ENCODE results near the gene SEC14L5. TPM values are rescaled to one million over a fixed set of nuclear protein-coding genes. Genes with fewer than 3 reads are reported as not detected.

The SEC14L5 gene
- total RNA-seq, 2 experiments from 2014 or later = 0.20 TPM; not detected in 1

DNA sequence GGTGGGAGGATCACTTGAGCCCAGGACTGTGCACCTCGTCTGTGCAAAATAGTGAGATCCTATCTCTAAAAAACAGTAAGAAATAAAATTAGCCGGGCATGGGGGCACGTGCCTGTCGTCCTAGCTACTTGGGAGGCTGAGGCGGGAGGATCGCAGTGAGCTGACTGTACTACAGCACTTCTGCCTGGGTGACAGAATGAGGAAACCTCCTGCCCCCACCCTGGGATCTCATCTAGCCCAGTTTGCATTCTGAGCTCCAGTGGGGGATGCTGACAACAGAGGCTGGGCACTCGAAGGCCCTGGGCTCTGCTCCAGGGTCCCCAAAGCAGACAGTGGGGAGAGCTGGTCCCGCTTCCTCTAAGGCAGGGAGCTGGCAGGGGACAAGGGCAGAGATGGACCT lies 68.5 kb downstream of the SEC14L5 start:
- no peak overlapping the region for H3K27ac Mint-ChIP-seq
- ATAC-seq (ENCODE audit: low read depth) (no peak), DNase-seq (no peak)
- H3K27me3 Mint-ChIP-seq = no peaks in the 10 kb centered on the region
- H3K36me3 Mint-ChIP-seq = no peaks in the 10 kb centered on the region
- no peaks in the 10 kb centered on the region for H3K9me3 Mint-ChIP-seq
- no peak overlapping the region for H3K4me3 Mint-ChIP-seq
- POLR2A ChIA-PET = interaction anchor here (0.6 kb wide), 1 partner anchor 8 kb away, joined by 3 read pairs; no protein-coding TSS in a partner anchor
- H3K4me1 Mint-ChIP-seq = peaks cover 1% of the 10 kb centered on the region

GRCh38 chr16:5027086-5027485 lies 69.0 kb downstream of the SEC14L5 start:
- H3K9me3 Mint-ChIP-seq = no peaks in the 10 kb centered on the region
- H3K27ac Mint-ChIP-seq = no peak overlapping the region
- H3K36me3 Mint-ChIP-seq = no peaks in the 10 kb centered on the region
- H3K4me3 Mint-ChIP-seq = no peak overlapping the region
- no peaks in the 10 kb centered on the region for H3K27me3 Mint-ChIP-seq
- ATAC-seq (ENCODE audit: low read depth) (no peak), DNase-seq (no peak)
- POLR2A ChIA-PET = no interaction called here
- H3K4me1 Mint-ChIP-seq = peaks cover 1% of the 10 kb centered on the region

- DNase-seq = no peak
- H3K4me1 Mint-ChIP-seq = peaks cover 3% of the 10 kb centered on the region
- no peak overlapping the region for H3K27ac Mint-ChIP-seq
- POLR2A ChIA-PET = no interaction called here
- H3K27me3 Mint-ChIP-seq = no peaks in the 10 kb centered on the region
- no peaks in the 10 kb centered on the region for H3K9me3 Mint-ChIP-seq
- H3K36me3 Mint-ChIP-seq = no peaks in the 10 kb centered on the region
- no peak for ATAC-seq (ENCODE audit: low read depth)
- H3K4me3 Mint-ChIP-seq = no peak overlapping the region
These were observed 69.6 kb downstream of the SEC14L5 start for GRCh38 chr16:5027575-5028235.

GRCh38 chr16:5028950-5029475 lies 70.9 kb downstream of the SEC14L5 start:
- Mint-ChIP-seq H3K4me3 (no peak overlapping the region), H3K27ac (no peak overlapping the region), H3K9me3 (no peaks in the 10 kb centered on the region), H3K4me1 (peaks cover 6% of the 10 kb centered on the region), H3K36me3 (no peaks in the 10 kb centered on the region), H3K27me3 (no peaks in the 10 kb centered on the region)
- no peak for ATAC-seq (ENCODE audit: low read depth)
- POLR2A ChIA-PET = no interaction called here
- no peak for DNase-seq

GRCh38 chr16:5030251-5030870 lies 72.2 kb downstream of the SEC14L5 start:
- no peak for ATAC-seq (ENCODE audit: low read depth)
- Mint-ChIP-seq H3K9me3 (no peaks in the 10 kb centered on the region), H3K4me3 (no peak overlapping the region), H3K4me1 (peaks cover 10% of the 10 kb centered on the region), H3K27ac (no peak overlapping the region), H3K27me3 (no peaks in the 10 kb centered on the region), H3K36me3 (no peaks in the 10 kb centered on the region)
- no peak for DNase-seq
- POLR2A ChIA-PET = no interaction called here

DNA sequence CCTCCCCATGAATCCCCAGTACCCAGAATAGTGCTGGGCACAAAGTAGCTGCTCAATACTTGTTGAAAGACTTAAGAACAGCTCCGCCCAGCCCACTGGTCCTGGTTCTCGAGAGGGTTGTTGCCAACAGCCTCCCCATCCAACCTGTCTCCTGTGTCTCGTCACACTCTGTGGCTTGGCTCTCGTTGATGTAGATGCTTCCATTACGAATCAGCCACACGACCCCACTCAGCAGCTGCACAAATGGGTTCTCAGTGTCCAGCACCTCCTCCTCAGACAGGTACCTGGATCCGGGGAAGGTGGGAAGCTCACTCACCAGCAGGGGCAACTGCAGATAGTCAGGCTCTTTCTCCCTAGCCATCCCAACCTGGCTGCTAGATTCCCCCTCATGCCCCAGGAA lies 73.5 kb downstream of the SEC14L5 start:
- H3K36me3 Mint-ChIP-seq = no peaks in the 10 kb centered on the region
- POLR2A ChIA-PET = interaction anchor here (1.9 kb wide), 1 partner anchor 40 kb away, joined by 6 read pairs; the partner anchor contains the start of gene ALG1
- H3K27me3 Mint-ChIP-seq = no peaks in the 10 kb centered on the region
- H3K27ac Mint-ChIP-seq = no peak overlapping the region
- H3K4me3 Mint-ChIP-seq = no peak overlapping the region
- peaks cover 10% of the 10 kb centered on the region for H3K4me1 Mint-ChIP-seq
- ATAC-seq (ENCODE audit: low read depth) (no peak), DNase-seq (no peak)
- no peaks in the 10 kb centered on the region for H3K9me3 Mint-ChIP-seq

- POLR2A ChIA-PET = interaction anchor here (1.1 to 1.9 kb wide), 2 partner anchors 39 to 779 kb away, joined by 3 to 6 read pairs; partner anchors contain the start of gene ALG1
- ATAC-seq (ENCODE audit: low read depth) (no peak), DNase-seq (no peak)
These were observed 74.6 kb downstream of the SEC14L5 start for GRCh38 chr16:5032748-5033167.

GRCh38 chr16:5033256-5034166 lies 75.4 kb downstream of the SEC14L5 start, which contains the start of gene NAGPA:
Gene NAGPA, minus strand, starts transcription at chr16:5033935. Its CDS starts 21 bp downstream, at chr16:5033914.
- H3K27me3 Mint-ChIP-seq = no peaks in the 10 kb centered on the region
- peak within 1 kb of the TSS; percentile 83 for H3K4me3 Mint-ChIP-seq
- peak; percentile 87 for DNase-seq
- POLR2A ChIA-PET = interaction anchor here (0.5 to 1.9 kb wide), 6 partner anchors 28 to 780 kb away, joined by 3 to 9 read pairs (median 5); partner anchors contain the start of gene ALG1
- ATAC-seq (ENCODE audit: low read depth) = peak; percentile 90
- peaks cover 10% of the 10 kb centered on the region for H3K4me1 Mint-ChIP-seq
- H3K9me3 Mint-ChIP-seq = no peaks in the 10 kb centered on the region
- H3K36me3 Mint-ChIP-seq = no peaks in the 10 kb centered on the region
- H3K27ac Mint-ChIP-seq = peak within 1 kb of the TSS; percentile 76

More at GRCh38 chr16:5032748-5033167, 74.6 kb downstream of the SEC14L5 start:
- Mint-ChIP-seq H3K36me3 (no peaks in the 10 kb centered on the region), H3K27me3 (no peaks in the 10 kb centered on the region), H3K4me3 (peak overlapping the region; percentile 83), H3K9me3 (no peaks in the 10 kb centered on the region), H3K27ac (no peak overlapping the region), H3K4me1 (peaks cover 10% of the 10 kb centered on the region)

GRCh38 chr16:5034167-5034523 lies 76.0 kb downstream of the SEC14L5 start:
- ATAC-seq (ENCODE audit: low read depth) = no peak
- no peaks in the 10 kb centered on the region for H3K27me3 Mint-ChIP-seq
- H3K9me3 Mint-ChIP-seq = no peaks in the 10 kb centered on the region
- peak overlapping the region; percentile 83 for H3K4me3 Mint-ChIP-seq
- no peak for DNase-seq
- POLR2A ChIA-PET = interaction anchor here (0.5 to 1.3 kb wide), 4 partner anchors 27 to 64 kb away, joined by 3 to 9 read pairs (median 5); partner anchors contain the start of gene ALG1
- H3K36me3 Mint-ChIP-seq = no peaks in the 10 kb centered on the region
- peak overlapping the region; percentile 76 for H3K27ac Mint-ChIP-seq
- H3K4me1 Mint-ChIP-seq = peaks cover 8% of the 10 kb centered on the region

- no peak for ATAC-seq (ENCODE audit: low read depth)
- Mint-ChIP-seq H3K36me3 (no peaks in the 10 kb centered on the region), H3K27ac (no peak overlapping the region), H3K9me3 (no peaks in the 10 kb centered on the region), H3K4me1 (peaks cover 8% of the 10 kb centered on the region), H3K4me3 (no peak overlapping the region), H3K27me3 (no peaks in the 10 kb centered on the region)
- POLR2A ChIA-PET = no interaction called here
- no peak for DNase-seq
These were observed 77.7 kb downstream of the SEC14L5 start for GRCh38 chr16:5035909-5036227.

- H3K4me3 Mint-ChIP-seq = no peak overlapping the region
- no peaks in the 10 kb centered on the region for H3K36me3 Mint-ChIP-seq
- POLR2A ChIA-PET = no interaction called here
- H3K4me1 Mint-ChIP-seq = peaks cover 8% of the 10 kb centered on the region
- DNase-seq = no peak
- no peak overlapping the region for H3K27ac Mint-ChIP-seq
- no peaks in the 10 kb centered on the region for H3K27me3 Mint-ChIP-seq
- no peak for ATAC-seq (ENCODE audit: low read depth)
- no peaks in the 10 kb centered on the region for H3K9me3 Mint-ChIP-seq
These were observed 78.4 kb downstream of the SEC14L5 start for GRCh38 chr16:5036228-5037156.

DNA sequence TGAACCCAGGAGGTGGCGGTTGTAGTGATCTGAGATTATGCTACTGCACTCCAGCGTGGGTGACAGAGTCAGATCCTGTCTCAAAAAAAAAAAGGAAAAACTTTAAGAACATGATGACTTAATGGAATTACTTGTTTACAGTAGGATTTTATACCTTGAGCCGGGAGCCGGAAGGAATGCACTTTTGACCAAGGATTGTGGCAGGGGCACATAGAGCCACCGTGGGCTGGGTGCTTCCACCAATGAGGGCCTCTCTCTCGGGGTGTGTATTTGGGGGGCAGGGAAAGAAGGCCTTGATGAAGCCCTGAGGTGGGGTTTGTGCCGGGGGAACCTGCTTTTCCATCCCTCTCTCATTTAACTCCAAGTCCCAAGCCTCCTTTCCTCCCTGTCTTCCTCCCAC lies 82.3 kb downstream of the SEC14L5 start:
- DNase-seq (no peak), ATAC-seq (ENCODE audit: low read depth) (no peak)
- H3K27me3 Mint-ChIP-seq = no peaks in the 10 kb centered on the region
- no peak overlapping the region for H3K4me3 Mint-ChIP-seq
- no peaks in the 10 kb centered on the region for H3K36me3 Mint-ChIP-seq
- no peaks in the 10 kb centered on the region for H3K4me1 Mint-ChIP-seq
- H3K27ac Mint-ChIP-seq = no peak overlapping the region
- H3K9me3 Mint-ChIP-seq = no peaks in the 10 kb centered on the region
- POLR2A ChIA-PET = no interaction called here
